Vagina (tissue), 2 donors: ENCODE data around the gene SLC19A1.

Experiments
- POLR2A ChIP-seq, 2 donors: fragments of 450-650 bp; IDR thresholded peaks; one replicate each; pipeline ENCODE4 v1.6.1; 2017; ENCODE audit warnings: antibody characterized with exemption in 2 of 2, mild to moderate bottlenecking in 2 of 2, moderate library complexity in 2 of 2
- POLR2AphosphoS5 ChIP-seq, 2 donors: sonication (generic); formaldehyde crosslinking; IDR thresholded peaks; one replicate each; pipeline ENCODE4 v1.9.0; 2017; ENCODE audit warnings: antibody characterized with exemption in 2 of 2, mild to moderate bottlenecking in 2 of 2, low read depth in 1 of 2; ENCODE audit not compliant: insufficient read depth in 1 of 2
- TF ChIP-seq, protein P1 (sequence below), 3 experiments: fragments of 450-650 bp in 2 of 3; fragments of 200-600 bp in 1 of 3; sonication (generic) in 1 of 3; IDR thresholded peaks; one replicate each; pipeline ENCODE4 v1.5.1; 2017 to 2019; ENCODE audit warnings: antibody characterized with exemption in 3 of 3, mild to moderate bottlenecking in 2 of 3, moderate library complexity in 2 of 3

DNA sequence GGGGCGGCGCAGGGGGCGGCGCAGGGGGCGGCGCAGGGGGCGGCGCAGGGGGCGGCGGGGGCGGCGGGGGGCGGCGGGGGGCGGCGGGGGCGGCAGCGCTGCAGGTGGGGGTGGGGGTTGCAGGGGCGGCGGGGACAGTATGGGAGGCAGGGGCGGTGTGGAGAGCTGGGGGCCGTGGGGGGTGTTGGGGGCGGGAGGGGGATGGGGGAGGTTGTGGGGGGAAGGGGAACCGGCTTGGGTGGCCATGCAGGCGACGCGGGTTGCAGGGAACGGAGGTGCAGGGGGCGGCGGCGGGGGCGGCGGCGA lies 13.0 kb upstream of the SLC19A1 start:
- TF ChIP-seq, protein P1, sequence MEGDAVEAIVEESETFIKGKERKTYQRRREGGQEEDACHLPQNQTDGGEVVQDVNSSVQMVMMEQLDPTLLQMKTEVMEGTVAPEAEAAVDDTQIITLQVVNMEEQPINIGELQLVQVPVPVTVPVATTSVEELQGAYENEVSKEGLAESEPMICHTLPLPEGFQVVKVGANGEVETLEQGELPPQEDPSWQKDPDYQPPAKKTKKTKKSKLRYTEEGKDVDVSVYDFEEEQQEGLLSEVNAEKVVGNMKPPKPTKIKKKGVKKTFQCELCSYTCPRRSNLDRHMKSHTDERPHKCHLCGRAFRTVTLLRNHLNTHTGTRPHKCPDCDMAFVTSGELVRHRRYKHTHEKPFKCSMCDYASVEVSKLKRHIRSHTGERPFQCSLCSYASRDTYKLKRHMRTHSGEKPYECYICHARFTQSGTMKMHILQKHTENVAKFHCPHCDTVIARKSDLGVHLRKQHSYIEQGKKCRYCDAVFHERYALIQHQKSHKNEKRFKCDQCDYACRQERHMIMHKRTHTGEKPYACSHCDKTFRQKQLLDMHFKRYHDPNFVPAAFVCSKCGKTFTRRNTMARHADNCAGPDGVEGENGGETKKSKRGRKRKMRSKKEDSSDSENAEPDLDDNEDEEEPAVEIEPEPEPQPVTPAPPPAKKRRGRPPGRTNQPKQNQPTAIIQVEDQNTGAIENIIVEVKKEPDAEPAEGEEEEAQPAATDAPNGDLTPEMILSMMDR (IDR thresholded peaks at IDR 0.05): no peak
- TF ChIP-seq POLR2A (IDR thresholded peaks at IDR 0.05) (no peak), POLR2AphosphoS5 (IDR thresholded peaks at IDR 0.05; ENCODE audit: insufficient read depth in 1 of 2, low read depth in 1 of 2) (no peak)
